WI38 (cell line): ENCODE results near the gene SS18L1.

Source experiments
- H3K4me3 ChIP-seq: 2 replicates; pipeline ENCODE4 v1.5.1; 2011; ENCODE audit warnings: low read depth, mild to moderate bottlenecking, control low read depth, low read length
- CTCF ChIP-seq: IDR thresholded peaks from 2 replicates; pipeline ENCODE4 v1.5.1; 2012; ENCODE audit warnings: low read depth, mild to moderate bottlenecking, control low read depth, low read length

Gene SS18L1

GRCh38 chr20:62159839-62160238, 16.3 kb downstream of the SS18L1 start:
- TF ChIP-seq CTCF: no peak
- H3K4me3 ChIP-seq: no peak overlapping the region

- no peak for TF ChIP-seq CTCF
- no peak overlapping the region for H3K4me3 ChIP-seq
Measured at GRCh38 chr20:62160253-62160652, 16.7 kb downstream of the SS18L1 start.

GRCh38 chr20:62160876-62161275, 17.3 kb downstream of the SS18L1 start:
- no peak for TF ChIP-seq CTCF
- H3K4me3 ChIP-seq: no peak overlapping the region

- no peak overlapping the region for H3K4me3 ChIP-seq
- no peak for TF ChIP-seq CTCF
Measured at GRCh38 chr20:62161347-62161746, 17.8 kb downstream of the SS18L1 start.

GRCh38 chr20:62162765-62163484, 19.4 kb downstream of the SS18L1 start:
- no peak overlapping the region for H3K4me3 ChIP-seq
- no peak for TF ChIP-seq CTCF

GRCh38 chr20:62163485-62163865, 19.9 kb downstream of the SS18L1 start:
- no peak for TF ChIP-seq CTCF
- no peak overlapping the region for H3K4me3 ChIP-seq

GRCh38 chr20:62163986-62164762, 20.6 kb downstream of the SS18L1 start:
- no peak for TF ChIP-seq CTCF
- H3K4me3 ChIP-seq: no peak overlapping the region
